Measurements from ENCODE around the gene COL21A1.

- TF ChIP-seq CTCF (conservative IDR thresholded peaks at IDR 0.05 in 1 of 2, IDR thresholded peaks at IDR 0.05 in 1 of 2; ENCODE audit: extremely low read depth in 1 of 2, insufficient read depth in 1 of 2, low read depth in 1 of 2, low read length in 2 of 2), result no peak
- TF ChIP-seq EZH2 (IDR thresholded peaks at IDR 0.05; ENCODE audit: borderline replicate concordance, low read length), result no peak
Observed at GRCh38 chr6:56199956-56200355, 47.4 kb downstream of the COL21A1 start.
